ENCODE results near the gene CFAP141.
A peak's percentile ranks its signal among the peaks of the same experiment; 100 is the strongest.
"Not testable (repeated sequence)": the region's sequence is repeated elsewhere in the genome, so short reads cannot be mapped to it uniquely, and the experiment has no call there.

The CFAP141 gene

GRCh38 chr1:154206196-154206595 is at the start of gene CFAP141:
Gene CFAP141 (minus strand): TSS chr1:154206333. CDS start chr1:154206307, 26 bp downstream.
- DNase-seq (ENCODE audit: extremely low read depth in 1 of 2, low read depth in 1 of 2): no peak

GRCh38 chr1:154253671-154254070 is 47.5 kb upstream of the CFAP141 start:
- DNase-seq (ENCODE audit: extremely low read depth in 1 of 2, low read depth in 1 of 2): no peak

- DNase-seq (ENCODE audit: extremely low read depth in 1 of 2, low read depth in 1 of 2): no peak
Observed at GRCh38 chr1:154241703-154242351, 35.7 kb upstream of the CFAP141 start.

- no peak for DNase-seq (ENCODE audit: extremely low read depth in 1 of 2, low read depth in 1 of 2)
Observed at GRCh38 chr1:154240294-154240833, 34.2 kb upstream of the CFAP141 start.

GRCh38 chr1:154239491-154239890 is 33.4 kb upstream of the CFAP141 start:
- DNase-seq (ENCODE audit: extremely low read depth in 1 of 2, low read depth in 1 of 2): no peak

GRCh38 chr1:154237880-154238506 is 31.9 kb upstream of the CFAP141 start:
- no peak for DNase-seq (ENCODE audit: extremely low read depth in 1 of 2, low read depth in 1 of 2)

GRCh38 chr1:154237435-154237834 is 31.3 kb upstream of the CFAP141 start:
- DNase-seq (ENCODE audit: extremely low read depth in 1 of 2, low read depth in 1 of 2): no peak

GRCh38 chr1:154236855-154237254 is 30.7 kb upstream of the CFAP141 start:
- no peak for DNase-seq (ENCODE audit: extremely low read depth in 1 of 2, low read depth in 1 of 2)

- not testable (repeated sequence) for DNase-seq (ENCODE audit: extremely low read depth in 1 of 2, low read depth in 1 of 2)
Observed at GRCh38 chr1:154233127-154233526, 27.0 kb upstream of the CFAP141 start.

- DNase-seq (ENCODE audit: extremely low read depth in 1 of 2, low read depth in 1 of 2): not testable (repeated sequence)
Observed at GRCh38 chr1:154231112-154231511, 25.0 kb upstream of the CFAP141 start.

- DNase-seq (ENCODE audit: extremely low read depth in 1 of 2, low read depth in 1 of 2): no peak
Observed at GRCh38 chr1:154225370-154225769, 19.2 kb upstream of the CFAP141 start.

GRCh38 chr1:154223621-154224020 is 17.5 kb upstream of the CFAP141 start:
- DNase-seq (ENCODE audit: extremely low read depth in 1 of 2, low read depth in 1 of 2): no peak

GRCh38 chr1:154222918-154223317 is 16.8 kb upstream of the CFAP141 start:
- DNase-seq (ENCODE audit: extremely low read depth in 1 of 2, low read depth in 1 of 2): no peak

GRCh38 chr1:154222518-154222917 is 16.4 kb upstream of the CFAP141 start:
- no peak for DNase-seq (ENCODE audit: extremely low read depth in 1 of 2, low read depth in 1 of 2)

- peak; percentile 34 to 45 for DNase-seq (ENCODE audit: extremely low read depth in 1 of 2, low read depth in 1 of 2)
Observed at GRCh38 chr1:154221278-154222001, 15.3 kb upstream of the CFAP141 start.

- no peak for DNase-seq (ENCODE audit: extremely low read depth in 1 of 2, low read depth in 1 of 2)
Observed at GRCh38 chr1:154220970-154221277, 14.8 kb upstream of the CFAP141 start.

GRCh38 chr1:154220071-154220969 is 14.2 kb upstream of the CFAP141 start, which contains the start of gene UBAP2L:
Gene UBAP2L (plus strand): TSS chr1:154220955. CDS start chr1:154225124, 4,169 bp downstream.
- peak; percentile 98 to 99 for DNase-seq (ENCODE audit: extremely low read depth in 1 of 2, low read depth in 1 of 2)

- DNase-seq (ENCODE audit: extremely low read depth in 1 of 2, low read depth in 1 of 2): no peak
Observed at GRCh38 chr1:154219541-154219940, 13.4 kb upstream of the CFAP141 start.

GRCh38 chr1:154218545-154218944 is 12.4 kb upstream of the CFAP141 start:
- DNase-seq (ENCODE audit: extremely low read depth in 1 of 2, low read depth in 1 of 2): no peak

GRCh38 chr1:154213274-154213673 is 7.1 kb upstream of the CFAP141 start:
- DNase-seq (ENCODE audit: extremely low read depth in 1 of 2, low read depth in 1 of 2): no peak

GRCh38 chr1:154212083-154212482 is 6.0 kb upstream of the CFAP141 start:
- DNase-seq (ENCODE audit: extremely low read depth in 1 of 2, low read depth in 1 of 2): no peak

Data from stimulated activated CD8-positive, alpha-beta memory T cell treated with anti-CD3 and anti-CD28 coated beads, Interleukin-7, amount 100 ng/mL, for 48 hours (primary cell).